GM19099 (cell line): ENCODE data around the gene ZNF155.

ENCODE experiments used
- POLR2A ChIP-seq: IDR thresholded peaks from 3 replicates; pipeline ENCODE4 v1.6.1; 2011; ENCODE audit warnings: low read depth; ENCODE audit not compliant: insufficient read length; ENCODE audit errors: extremely low read depth

The ZNF155 gene

DNA sequence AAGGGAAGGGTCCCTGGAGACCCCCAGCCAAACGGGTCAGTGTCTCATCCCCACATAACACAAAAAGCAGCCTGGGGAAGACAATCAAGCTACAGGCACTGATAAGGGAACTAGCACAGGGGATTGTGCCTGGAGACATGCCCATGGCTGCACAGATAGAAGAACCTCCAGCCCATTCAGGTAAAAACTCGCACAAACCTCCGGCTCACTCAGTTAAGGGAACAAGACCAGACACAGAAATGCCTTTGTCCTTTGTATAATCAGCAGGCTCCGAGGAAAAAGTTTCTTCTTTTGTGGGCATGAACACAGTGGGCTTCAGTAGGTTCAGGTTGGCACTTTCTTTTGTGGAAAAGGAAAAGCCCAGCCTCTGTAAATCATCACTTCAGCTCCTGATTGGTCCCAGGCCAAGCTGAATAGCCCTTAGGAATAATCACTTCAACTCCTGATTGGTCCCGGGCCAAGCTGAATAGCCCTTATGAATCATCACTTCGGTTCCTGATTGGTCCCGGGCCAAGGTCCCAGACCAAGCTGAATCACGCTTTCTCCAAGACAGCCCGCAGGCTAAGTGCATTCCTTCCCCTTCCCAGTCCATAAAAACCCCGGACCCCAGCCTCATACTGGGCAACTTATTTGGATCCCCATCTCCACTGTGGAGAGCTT lies 13.8 kb downstream of the ZNF155 start:
- no peak for TF ChIP-seq POLR2A

DNA sequence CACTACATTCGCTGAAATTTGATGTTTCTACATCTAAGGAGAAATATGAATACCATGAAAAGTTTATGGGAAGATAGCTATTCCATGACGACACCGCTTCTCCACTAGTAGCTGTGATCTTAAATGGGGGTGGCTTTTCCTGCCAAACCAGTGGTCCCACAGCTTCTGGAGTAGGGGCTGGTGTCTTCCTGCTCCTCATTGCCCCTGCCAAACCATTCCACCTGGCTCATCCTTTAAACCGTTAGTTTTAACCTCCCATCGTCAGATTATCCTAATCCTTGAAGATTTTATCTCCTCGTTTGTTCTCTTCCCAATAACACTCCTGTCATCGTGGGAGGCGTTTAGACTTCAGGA lies 18.2 kb downstream of the ZNF155 start:
- TF ChIP-seq POLR2A, result no peak

DNA sequence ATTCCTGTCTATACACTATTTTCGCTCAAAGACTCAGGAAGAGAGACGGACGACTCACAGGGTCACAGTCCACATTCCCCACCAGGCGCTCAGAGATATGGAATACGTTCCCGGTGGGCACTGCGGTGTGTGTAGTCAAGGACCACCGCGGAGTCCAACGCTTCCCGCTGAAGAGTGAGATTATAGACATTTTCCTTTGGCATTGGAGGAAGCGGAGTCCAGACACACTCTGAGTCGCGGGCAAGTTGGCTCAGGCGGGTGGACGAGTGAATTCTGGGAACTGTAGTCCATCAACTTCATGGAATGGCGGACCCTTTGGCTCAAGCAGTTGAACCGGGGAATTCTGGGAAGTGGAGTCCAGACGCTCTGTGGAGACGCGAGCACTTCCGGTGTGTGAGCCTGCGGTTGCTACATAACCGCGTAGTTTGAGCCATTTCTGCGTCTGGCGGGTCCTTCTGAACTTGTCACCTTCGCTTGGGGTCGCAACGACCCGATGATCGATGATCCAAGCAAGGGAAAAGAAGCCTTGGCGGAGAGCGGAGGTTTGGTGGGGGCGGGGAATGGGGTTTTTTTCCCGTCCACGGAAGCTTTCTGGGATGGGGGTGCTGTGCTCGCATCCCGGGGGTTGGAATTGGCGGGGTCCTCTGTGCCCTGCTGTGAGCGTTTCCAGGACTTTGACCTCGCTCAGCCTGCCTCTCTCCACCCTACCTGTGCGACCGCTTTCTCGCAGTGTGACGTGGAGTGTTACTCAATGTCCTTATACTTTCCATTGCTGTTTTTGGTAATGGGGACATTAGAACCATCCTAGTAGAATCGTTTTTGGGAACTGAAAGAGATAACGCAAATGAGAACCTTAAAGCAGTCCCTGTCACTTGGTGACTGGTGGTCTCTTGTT lies 18.8 kb downstream of the ZNF155 start, which contains the start of gene ZNF230:
Gene ZNF230 (plus strand): TSS at position 392 of the 895 bp plus-strand sequence. CDS start 4,122 bp downstream, outside the sequence.
- peak; percentile 68 for TF ChIP-seq POLR2A

DNA sequence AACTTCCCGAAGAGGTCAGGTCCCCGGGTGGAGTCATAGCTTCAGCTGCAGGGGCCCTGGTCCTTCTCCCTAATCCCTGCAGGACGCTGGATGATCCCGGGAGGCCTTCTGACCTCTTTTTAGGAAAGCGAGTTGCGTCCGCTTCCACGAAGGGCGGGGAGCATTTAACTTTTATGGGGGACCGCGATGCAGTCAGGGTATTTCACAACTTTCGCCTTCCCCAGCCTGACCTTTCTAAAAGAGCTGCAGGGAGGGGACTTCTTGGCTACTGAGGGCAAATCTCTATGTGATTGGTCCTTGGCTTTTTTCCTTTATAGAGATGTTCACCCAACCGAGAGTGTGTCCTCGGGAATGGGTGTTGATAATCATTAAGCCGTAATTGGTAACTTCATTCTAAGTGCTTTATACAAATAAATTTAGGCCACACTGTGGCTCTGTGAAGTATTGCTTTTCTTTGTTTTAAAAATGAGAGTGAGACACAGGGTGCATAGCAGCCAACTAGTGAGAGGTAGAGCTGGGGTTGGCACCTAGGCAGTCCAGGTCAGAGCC lies 19.5 kb downstream of the ZNF155 start:
- no peak for TF ChIP-seq POLR2A

DNA sequence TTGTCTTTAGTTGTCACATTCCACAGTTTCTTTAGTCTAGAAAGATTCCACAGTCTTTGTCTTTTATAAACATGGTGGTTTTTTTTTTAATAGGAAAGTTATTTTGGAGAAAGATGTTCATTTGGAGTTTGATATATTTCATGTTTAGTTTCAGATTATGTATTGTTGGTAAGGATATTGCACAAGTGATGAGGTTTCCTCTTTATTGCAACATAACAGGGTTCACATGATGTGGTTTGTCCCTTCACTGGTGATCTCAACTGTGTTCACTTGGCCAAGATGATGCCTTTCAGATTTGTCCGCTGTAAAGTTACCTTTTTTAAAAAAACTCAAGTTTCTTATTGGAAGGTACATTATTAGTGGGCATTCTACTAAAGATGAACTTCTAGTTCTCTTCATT lies 22.0 kb downstream of the ZNF155 start:
- TF ChIP-seq POLR2A, result no peak

DNA sequence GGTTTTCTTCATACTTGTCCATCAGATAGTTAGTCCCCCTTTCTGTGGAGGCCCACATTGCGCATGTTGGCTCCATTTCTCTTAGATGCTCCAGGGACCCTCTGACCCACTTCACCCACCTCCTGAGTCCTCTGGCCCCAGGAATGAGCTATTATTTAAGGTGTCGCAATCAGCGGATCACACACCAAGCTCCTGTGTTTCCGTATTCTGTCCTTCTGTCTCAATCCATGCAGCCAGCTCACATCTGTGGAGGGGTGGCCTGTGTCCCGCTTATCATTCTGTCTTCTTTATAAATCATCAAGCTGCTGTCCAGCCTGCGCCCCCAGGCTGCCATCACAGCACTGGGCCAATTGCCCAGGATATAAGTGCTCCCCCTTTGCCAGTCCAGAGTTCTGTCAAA lies 23.5 kb downstream of the ZNF155 start:
- TF ChIP-seq POLR2A, result no peak

DNA sequence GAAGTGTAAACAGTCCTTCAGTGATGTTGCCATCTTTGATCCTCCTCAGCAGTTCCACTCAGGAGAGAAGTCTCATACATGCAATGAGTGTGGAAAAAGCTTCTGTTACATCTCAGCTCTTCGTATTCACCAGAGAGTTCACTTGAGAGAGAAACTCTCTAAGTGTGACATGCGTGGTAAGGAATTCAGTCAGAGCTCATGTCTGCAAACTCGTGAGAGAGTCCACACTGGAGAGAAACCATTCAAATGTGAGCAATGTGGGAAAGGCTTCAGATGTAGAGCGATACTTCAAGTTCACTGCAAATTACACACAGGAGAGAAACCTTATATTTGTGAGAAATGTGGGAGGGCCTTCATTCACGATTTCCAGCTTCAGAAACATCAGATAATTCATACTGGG lies 26.5 kb downstream of the ZNF155 start:
- no peak for TF ChIP-seq POLR2A

DNA sequence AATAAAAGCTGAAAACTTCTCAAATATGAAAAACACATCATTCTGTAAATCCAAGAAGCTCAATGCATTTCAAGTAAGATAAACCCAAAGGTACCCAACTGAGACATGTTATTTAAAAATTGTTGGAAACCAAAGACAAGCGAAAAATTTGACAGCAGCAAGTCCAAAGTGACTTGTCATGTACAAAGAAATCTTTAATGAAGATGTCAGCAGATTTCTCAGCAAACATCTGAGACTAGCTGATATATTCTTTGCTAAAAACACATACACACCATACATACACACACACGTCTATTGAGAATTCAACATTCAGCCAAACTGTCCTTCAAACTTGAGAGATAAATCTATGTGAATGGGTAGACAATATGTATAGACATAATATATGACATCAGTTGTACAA lies 35.5 kb downstream of the ZNF155 start:
- TF ChIP-seq POLR2A, result no peak

DNA sequence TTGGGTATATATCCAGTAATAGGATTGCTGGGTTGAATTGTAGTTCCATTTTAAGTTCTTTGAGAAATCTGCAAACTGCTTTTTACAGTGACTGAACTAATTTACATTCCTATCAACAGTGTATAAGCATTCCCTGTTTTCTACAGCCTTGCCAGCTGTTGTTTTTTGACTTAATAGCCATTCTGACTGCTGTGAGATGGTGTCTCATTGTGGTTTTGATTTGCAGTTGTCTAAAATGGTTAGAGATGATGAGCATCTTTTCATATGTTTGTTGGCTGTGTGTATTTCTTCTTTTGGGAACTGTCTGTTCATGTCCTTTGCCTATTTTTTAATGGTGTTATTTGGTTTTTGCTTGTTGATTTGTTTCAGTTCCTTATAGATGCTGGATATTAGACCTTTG lies 37.2 kb downstream of the ZNF155 start:
- TF ChIP-seq POLR2A, result no peak

DNA sequence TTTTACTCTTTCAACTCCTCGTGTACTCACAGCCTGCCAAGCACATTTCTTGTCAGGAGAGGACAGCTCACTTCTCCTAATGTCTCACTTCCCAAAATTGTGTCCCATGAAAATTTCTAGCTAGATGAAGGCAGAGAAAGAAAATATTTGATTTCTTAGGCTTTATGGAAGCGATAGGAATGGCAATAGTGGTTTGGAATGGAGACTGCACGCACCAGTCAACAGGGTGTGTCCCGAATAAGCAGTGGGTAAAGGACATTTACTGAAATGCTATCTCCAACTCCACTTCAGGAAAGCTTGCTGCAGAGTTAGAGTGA lies 40.9 kb downstream of the ZNF155 start:
- TF ChIP-seq POLR2A, result no peak

DNA sequence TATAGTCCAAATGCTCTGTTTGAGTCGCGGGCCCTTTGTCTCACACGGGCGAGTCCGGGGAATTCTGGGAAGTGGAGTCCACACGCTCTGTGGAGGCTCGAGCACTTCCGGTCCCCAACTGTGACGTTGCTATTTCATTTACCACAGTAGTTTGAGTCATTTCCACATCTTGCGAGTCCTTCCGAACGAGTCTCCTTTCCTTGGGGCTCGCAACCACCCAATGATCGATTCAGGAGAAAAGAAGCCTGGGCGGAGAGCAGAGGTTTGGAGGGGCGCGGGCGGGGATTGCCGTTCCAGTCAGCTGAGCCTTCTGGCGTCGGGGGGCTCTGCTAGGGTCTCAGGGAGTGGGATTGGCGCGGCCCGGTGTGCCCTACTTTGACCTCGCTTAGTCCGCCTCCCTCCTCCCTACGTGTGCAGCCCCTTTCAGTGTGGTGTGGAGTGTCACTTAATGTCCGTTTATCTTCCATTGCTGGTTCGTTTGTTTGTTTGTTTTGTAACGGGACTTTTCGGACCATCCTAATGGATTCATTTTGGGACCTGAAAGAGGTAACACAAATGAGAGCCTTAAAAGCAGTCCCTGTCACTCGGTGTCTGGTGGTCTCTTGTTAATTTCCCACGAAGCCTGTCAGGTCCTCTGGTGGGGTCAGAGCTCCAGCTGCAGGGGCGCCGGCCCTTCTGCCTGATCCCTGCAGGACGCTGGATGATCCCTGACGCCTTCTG lies 41.4 kb downstream of the ZNF155 start, which contains the start of gene ZNF222:
Gene ZNF222 (plus strand): TSS at position 163 of the 720 bp plus-strand sequence. CDS start 58 bp downstream, at position 221.
- peak; percentile 60 for TF ChIP-seq POLR2A

DNA sequence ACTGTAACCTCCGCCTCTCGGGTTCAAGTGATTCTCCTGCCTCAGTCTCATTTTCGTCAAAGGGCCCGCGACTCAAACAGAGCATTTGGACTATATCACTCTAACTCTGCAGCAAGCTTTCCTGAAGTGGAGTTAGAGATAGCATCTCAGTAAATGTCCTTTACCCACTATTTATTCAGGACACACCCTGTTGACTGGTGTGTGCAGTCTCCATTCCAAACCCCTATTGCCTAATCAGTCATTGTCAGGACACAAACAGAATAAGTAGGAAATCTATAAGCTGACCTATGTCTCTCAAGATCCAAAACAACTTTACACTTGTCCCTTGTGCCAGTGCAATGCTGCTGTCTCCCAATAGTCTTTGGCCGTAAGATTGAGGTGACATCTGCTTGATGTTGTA lies 42.6 kb downstream of the ZNF155 start:
- no peak for TF ChIP-seq POLR2A

DNA sequence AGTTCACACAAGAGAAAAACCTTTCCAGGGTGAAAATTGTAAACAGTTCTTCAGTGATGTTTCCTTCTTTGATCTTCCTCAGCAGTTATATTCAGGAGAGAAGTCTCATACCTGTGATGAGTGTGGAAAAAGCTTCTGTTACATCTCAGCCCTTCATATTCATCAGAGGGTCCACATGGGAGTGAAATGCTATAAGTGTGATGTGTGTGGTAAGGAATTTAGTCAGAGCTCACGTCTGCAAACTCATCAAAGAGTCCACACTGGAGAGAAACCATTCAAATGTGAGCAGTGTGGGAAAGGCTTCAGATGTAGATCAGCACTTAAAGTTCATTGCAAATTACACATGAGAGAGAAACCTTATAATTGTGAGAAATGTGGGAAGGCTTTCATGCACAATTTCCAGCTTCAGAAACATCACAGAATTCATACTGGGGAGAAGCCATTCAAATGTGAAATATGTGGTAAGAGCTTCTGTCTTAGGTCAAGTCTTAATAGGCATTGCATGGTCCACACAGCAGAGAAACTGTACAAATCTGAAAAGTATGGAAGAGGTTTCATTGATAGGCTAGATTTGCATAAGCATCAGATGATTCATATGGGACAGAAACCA lies 48.1 kb downstream of the ZNF155 start:
- no peak for TF ChIP-seq POLR2A

DNA sequence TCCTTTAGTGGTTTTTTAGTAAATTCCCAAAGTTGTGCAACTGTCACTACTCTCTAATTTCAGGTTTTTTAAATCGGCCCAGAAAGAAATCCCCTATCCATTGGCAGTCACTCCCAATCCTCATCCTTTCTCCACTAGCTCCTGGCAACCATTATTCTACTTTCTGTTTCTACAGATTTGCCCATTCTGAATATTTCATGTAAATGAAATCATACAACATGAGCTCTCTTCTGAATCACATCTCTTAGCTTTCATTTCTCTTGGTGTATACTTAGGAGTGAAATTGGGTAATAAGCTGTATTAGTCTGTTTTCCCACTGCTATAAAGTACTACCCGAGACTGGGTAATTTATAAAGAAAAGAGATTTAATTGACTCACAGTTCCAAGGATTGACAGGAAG lies 58.2 kb downstream of the ZNF155 start:
- no peak for TF ChIP-seq POLR2A
